GF-D8 (cell line): ENCODE measurements around the gene GFI1B.
"Not testable (repeated sequence)": the region's sequence is repeated elsewhere in the genome, so short reads cannot be mapped to it uniquely, and the experiment has no call there.

Source experiments
- DNase-seq: peaks from one replicate; lab custom pipeline; 2025; lab: John Stamatoyannopoulos, UW

GFI1B gene

DNA sequence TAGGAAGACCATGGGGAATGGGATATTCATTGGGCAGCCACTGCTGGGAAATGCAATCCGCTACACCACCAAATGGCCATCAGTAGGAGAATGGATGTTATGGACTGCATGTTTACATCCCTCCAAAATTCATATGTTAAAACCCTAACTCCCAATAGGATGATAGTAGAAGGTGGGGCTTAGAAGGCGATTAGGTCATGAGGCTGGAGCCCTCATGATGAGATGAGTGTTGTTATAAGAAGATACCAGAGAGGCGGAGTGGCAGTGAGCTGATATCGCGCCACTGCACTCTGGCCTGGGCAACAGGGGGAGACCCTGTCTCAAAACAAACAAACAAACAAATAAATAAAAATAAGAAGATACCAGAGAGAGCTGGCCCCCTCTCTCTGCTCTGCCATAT lies 36.2 kb downstream of the GFI1B start:
- no peak for DNase-seq

DNA sequence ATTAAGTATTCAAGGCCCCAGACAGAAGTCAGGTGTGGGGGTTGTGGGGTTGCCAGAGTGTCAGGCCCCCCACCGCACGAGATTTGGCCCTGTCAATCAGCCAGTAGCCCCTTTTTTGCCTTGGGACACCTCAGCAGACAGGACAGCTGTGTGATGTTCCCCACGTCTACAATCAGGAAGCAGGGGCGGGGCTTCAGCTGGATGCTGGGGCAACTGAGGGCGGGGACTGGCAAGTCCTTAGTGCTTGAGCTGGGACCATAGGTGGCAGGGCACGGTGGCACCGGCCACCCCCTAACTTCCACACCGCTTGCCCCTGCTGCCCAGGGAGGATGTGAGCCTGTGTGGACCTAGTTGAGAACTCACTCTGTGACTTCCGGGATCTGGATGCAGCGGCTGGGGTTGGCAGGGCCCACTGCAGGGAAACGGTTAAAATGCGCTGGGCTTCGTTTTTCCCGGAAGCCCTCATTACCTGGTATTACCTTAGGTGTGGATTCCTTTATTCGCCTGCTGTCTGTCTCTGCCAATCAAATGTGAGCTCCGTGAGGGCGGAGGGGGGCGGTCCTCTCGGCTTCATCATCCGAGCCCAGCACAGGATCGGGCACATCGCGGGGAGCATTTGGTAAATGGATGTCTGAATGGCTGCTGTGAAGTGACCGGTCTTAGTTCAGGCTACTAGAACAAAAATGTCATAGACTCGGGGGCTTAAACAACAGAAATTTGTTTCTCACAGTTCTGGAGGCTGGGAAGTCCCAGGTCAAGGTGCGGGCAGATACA lies 44.8 kb downstream of the GFI1B start:
- DNase-seq, result no peak

DNA sequence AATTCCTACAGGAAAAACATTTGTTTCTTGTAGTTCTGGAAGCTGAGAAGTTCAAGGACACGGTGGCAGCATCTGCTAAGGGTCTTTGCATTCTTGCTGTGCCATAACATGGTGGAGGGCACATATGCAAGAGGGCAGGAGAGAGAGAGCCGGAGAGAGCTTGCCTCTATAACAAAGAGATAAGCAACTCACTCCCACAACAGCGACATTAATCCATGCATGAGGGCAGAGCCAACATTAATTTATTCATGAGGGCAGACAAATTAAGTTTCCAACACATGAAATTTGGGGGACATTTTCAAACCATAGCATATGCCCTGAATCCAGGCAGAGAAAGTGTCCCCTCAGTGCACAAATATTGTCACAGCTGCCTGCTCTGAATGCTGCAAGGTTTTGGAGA lies 47.9 kb downstream of the GFI1B start:
- no peak for DNase-seq

DNA sequence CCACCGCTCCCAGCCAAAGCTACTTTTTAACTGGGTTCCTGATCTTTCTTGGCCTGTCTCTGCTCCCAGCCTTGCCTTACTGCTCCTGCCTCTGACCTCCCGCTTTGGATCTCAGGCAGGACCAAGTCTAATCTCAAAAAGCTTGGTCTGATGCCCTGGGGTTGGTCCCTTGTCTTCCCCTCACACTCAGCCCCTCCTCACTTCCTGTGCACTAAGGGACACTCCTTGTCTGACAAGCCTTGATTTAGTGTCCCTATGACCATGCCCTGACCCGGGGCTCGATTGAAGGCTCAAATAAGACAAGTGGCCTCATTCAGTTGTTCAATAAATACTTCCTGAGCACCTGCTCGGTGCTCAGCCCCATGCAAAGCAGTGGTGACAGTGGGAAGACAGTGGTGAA lies 48.6 kb downstream of the GFI1B start:
- no peak for DNase-seq

DNA sequence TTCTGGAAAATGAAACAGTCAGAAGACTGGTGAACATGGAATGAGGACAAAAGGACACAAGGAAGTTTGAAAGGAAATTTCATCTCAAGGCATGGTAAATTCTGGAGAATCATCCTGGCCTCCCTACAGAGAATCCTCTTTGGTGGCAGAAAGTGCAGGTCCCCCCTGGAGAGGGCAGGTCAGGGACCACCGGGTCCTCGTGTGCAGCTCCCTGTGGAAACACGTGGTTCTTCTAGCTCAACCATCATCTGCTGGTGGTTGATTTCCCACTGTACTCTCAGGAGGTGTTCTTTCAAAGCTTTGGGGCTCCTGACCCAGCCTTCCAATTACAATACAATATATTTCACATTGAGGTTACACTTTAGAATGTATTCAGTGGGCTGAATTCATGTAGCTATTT lies 49.7 kb downstream of the GFI1B start:
- DNase-seq, result no peak

DNA sequence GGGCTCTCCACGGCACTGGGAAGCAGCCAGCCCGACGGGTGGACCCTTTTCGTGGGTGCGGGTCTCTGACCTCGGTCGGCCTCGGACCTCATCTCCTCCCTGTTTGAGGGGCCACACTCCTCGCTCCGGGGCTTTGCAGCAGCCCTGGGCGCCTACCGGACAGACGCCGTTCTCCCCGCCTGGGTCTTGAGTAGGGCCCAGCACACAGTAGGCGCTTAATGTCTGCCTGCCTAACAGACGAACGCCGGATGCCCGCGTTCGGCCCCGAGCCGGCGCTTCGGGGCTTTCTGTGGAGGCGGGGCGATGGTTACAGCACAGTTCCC lies 51.5 kb downstream of the GFI1B start:
- no peak for DNase-seq

DNA sequence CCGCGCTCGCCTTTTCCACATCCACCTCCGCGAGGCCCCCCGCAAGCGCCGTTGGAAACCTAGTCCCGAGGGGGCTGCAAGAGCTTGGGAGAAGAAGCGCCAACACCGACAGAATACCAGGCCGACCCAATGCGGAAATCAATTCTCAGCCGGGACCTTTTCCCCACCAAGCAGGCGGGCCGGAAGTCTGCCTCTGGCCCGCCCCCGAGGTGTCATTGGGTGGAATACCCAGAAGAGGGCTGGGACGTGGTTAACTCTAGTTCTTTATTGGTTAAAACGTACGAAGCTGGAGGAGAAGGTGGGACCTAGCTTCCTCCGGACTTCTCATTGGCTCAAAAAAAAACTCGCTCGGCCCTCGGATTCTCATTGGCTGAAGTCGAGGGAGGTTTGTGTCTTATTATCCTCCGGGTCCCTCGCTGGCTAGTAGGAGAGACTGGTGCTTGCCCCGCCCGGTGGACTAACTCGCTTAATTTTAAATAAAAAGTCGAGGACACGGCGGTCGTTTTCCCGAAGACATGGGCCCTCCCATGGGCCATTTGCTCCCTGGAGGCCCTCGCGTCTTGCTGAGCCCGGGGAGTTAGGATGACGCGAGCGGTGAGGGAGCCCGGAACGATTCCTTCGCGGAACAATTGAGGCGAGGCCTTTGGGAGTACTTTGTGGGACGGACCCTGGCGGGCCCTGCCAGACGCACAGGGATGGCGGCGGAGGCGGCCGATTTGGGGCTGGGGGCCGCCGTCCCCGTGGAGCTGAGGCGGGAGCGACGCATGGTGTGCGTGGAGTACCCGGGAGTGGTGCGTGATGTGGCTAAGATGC lies 52.0 kb downstream of the GFI1B start, which contains the start of gene GTF3C5:
TSS of gene GTF3C5 (plus strand) at position 681 of the 813 bp plus-strand sequence. CDS start at position 696, 15 bp downstream.
- peak; percentile 99 for DNase-seq

DNA sequence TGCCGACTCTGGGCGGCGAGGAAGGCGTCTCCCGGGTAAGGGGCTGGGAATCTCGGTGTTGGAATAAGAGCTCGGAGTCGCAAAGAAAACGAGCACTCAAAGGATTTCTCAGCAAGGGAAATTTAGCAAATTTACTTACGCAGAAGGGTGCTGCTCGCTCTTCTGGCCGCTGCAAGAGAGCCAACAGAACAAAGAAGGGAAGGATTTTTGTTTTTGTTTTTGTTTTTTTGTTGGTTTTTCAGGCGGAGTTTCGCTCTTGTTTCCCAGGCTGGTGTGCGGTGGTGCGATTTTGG lies 52.6 kb downstream of the GFI1B start:
- no peak for DNase-seq

DNA sequence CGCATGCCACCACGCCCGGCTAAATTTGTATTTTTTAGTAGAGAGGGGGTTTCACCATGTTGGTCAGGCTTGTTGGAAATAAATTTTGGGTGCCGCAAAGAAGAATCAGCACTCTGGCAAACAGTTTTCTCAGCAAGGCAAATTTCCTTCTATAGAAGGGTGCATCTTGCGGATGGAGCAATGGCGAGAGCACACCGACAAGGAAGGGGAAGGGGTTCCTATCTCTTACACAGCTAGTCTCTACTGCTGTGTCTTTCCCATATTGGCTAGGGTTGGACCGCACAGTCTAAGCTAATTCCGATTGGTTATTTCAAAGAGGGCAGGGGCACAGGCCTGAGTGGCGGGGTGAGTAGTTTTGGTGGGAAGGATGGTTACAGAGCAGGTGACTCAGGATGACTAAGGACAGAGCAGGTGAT lies 53.0 kb downstream of the GFI1B start:
- no peak for DNase-seq

DNA sequence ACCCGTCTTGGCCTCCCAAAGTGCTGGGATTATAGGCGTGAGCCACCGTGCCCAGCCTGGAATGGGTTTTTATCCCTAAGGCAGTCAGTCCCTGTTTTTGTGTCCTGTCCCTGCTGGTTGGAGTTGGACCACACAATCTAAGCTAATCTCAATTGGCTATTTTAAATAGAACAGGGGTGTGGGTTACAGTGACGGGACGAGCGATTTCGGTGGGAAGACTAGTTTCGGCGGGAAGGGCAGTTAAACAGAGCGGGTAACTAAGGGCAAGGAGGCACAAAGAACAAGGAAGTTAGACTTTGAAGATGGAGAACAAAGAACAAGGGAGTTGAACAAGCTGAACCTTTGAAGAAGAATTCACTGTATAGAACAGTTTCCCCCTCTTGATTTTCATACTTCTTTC lies 53.7 kb downstream of the GFI1B start:
- DNase-seq, result no peak

DNA sequence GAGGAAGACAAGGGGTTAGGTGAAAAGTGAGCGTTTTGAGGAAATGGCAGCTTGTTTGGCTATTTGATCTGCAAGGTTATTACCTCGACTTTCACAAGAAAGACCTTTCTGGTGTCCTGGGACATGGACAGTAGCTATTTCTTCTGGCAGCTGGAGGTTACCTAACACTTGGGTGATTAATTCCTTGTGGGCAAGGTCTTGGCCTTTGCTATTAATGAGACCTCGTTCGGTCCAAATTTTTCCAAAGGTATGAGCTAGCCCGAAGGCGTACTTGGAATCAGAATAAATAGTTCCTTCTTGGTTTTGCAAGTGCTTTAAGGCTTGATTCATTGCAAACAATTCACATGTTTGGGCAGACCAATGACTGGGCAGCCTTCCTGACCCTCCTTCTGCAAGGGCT lies 57.2 kb downstream of the GFI1B start:
- no peak for DNase-seq

DNA sequence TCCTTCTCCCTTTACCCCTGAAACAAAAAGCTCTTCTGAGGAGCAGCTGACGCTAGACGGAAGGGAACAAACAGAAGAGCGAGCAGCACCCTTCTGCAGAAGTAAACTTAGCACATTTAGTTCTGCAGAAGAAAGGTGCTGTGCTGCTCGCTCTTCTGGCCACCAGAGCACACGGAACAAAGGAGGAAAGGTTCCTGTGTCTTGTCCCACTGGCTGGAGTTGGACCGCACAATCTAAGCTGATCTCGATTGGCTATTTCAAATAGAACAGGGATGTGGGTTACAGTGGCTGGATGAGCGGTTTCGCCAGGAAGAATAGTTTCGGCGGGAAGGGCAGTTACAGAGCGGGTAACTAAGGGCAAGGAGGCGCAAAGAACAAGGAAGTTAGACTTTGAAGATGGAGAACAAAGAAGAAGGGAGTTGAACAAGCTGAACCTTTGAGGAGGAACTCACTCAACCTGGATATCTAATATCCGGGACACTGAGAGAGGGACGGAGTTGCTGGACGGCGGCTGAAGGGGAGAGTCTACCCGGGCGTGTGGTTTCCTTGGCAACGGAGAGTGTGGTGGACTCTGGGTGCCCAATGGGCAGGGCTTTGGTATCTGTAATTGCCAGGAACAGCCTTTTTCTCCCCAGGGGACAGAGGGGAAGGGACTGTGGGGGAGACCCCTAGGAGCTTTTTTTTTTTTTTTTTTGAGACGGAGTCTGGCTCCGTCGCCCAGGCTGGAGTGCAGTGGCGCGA lies 59.5 kb downstream of the GFI1B start:
- DNase-seq, result no peak

DNA sequence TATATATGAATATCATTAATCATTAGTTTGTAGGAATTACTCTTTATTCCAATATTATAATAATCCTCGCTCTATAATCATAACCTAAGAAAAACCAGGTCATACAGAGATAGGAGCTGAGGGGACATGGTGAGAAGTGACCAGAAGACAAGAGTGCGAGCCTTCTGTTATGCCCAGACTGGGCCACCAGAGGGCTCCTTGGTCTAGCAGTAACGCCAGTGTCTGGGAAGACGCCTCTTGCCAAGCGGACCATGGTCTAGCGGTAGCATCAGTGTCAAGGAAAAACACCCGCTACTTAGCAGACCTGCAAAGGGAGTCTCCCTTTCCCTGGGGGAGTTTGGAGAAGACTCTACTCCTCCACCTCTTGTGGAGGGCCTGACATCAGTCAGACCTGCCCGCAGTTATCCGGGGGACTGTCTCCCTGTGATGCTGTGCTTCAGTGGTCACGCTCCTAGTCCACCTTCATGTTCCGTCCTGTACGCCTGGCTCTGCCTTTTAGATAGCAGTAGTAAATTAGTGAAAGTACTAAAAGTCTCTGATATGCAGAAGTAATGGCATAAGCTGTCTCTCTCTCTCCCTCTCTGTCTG lies 62.5 kb downstream of the GFI1B start:
- DNase-seq, result not testable (repeated sequence)
